GM12875 (cell line): Measurements from ENCODE around the gene FAM25A.
"Not testable (repeated sequence)": the region's sequence is repeated elsewhere in the genome, so short reads cannot be mapped to it uniquely, and the experiment has no call there.

ENCODE experiments used
- H3K4me3 ChIP-seq: one replicate; pipeline ENCODE4 v1.5.1; 2011; ENCODE audit warnings: low read depth, low read length, control low read depth
- TF ChIP-seq, protein P1 (sequence below): IDR thresholded peaks from 2 replicates; pipeline ENCODE4 v1.5.1; 2011; ENCODE audit warnings: low read depth, mild to moderate bottlenecking, control low read depth, inconsistent platforms, low read length, moderate library complexity, borderline replicate concordance; ENCODE audit not compliant: insufficient read depth

Gene FAM25A

DNA sequence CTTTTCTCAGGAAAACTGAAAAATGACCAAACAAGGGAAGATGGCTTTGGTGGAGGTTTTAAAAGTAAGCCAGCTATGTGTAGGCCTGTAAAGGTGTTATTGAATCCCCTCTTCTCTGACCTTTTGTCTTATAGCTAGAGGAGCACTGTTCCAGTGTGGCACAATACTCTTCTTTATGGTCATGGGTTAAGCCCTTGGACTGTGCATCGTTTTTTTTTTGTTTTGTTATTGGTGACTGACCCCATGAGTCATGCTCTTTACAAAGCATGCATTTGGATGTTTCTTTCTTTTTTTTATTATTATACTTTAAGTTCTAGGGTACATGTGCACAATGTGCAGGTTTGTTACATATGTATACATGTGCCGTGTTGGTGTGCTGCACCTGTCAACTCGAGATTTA lies 19.6 kb upstream of the FAM25A start:
- H3K4me3 ChIP-seq: no peak overlapping the region
- TF ChIP-seq, protein P1, sequence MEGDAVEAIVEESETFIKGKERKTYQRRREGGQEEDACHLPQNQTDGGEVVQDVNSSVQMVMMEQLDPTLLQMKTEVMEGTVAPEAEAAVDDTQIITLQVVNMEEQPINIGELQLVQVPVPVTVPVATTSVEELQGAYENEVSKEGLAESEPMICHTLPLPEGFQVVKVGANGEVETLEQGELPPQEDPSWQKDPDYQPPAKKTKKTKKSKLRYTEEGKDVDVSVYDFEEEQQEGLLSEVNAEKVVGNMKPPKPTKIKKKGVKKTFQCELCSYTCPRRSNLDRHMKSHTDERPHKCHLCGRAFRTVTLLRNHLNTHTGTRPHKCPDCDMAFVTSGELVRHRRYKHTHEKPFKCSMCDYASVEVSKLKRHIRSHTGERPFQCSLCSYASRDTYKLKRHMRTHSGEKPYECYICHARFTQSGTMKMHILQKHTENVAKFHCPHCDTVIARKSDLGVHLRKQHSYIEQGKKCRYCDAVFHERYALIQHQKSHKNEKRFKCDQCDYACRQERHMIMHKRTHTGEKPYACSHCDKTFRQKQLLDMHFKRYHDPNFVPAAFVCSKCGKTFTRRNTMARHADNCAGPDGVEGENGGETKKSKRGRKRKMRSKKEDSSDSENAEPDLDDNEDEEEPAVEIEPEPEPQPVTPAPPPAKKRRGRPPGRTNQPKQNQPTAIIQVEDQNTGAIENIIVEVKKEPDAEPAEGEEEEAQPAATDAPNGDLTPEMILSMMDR: no peak

DNA sequence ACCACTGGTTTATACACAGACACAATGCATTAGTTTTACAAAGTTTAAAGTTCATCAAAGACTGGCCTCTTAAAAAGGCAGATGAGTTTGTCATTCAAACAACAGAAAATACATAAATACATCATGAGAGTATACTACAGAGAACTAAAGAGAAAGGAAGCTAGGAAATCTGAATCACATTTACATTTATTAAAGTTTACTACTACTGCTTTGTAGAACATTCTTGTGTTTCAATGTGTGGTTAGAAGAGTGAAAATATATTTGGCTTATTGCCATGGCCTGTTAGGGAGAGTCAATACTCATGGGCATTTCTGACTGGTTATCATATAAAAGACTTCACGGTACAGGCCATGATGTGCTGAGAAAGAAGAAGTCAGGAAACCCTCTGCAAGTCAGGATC lies 13.0 kb upstream of the FAM25A start:
- H3K4me3 ChIP-seq: not testable (repeated sequence)

DNA sequence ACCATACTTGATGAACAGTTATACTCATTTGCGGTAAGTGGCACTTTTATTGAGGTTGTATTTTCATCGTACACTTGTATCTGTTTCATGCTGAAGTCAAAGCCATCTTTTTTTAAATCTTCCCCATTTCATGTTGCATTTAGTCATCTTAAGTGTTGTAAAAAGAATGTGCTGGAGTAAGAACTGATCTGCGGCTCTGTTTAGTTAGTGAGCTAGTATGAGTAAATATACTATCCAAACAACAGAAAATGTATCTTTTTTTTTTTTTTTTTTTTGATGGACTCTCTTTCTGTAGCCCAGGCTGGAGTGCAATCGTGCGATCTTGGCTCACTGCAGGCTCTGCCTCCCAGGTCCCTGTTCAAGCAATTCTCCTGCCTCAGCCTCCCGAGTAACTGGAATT lies 12.4 kb upstream of the FAM25A start:
- not testable (repeated sequence) for H3K4me3 ChIP-seq

DNA sequence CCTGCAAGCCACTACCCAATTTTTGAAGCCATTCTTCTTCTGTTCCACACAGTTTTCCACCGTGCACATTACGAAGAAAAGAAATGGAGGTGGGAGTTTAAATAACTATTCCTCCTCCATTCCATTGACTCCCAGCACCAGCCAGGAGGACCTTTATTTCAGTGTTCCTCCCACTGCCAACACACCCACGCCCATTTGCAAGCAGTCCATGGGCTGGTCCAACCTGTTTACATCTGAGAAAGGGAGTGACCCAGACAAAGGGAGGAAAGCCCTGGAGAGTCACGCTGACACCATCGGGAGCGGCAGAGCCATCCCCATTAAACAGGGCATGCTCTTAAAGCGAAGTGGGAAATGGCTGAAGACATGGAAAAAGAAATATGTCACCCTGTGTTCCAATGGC lies 11.8 kb upstream of the FAM25A start:
- not testable (repeated sequence) for H3K4me3 ChIP-seq

DNA sequence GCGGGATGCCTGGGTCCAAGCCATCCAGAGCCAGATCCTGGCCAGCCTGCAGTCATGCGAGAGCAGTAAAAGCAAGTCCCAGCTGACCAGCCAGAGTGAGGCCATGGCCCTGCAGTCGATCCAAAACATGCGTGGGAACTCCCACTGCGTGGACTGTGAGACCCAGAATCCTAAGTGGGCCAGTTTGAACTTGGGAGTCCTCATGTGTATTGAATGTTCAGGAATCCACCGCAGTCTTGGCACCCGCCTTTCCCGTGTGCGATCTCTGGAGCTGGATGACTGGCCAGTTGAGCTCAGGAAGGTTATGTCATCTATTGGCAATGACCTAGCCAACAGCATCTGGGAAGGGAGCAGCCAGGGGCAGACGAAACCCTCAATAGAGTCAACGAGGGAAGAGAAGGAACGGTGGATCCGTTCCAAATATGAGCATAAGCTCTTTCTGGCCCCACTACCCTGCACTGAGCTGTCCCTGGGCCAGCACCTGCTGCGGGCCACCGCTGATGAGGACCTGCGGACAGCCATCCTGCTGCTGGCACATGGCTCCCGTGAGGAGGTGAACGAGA lies 10.9 kb upstream of the FAM25A start:
- not testable (repeated sequence) for H3K4me3 ChIP-seq

DNA sequence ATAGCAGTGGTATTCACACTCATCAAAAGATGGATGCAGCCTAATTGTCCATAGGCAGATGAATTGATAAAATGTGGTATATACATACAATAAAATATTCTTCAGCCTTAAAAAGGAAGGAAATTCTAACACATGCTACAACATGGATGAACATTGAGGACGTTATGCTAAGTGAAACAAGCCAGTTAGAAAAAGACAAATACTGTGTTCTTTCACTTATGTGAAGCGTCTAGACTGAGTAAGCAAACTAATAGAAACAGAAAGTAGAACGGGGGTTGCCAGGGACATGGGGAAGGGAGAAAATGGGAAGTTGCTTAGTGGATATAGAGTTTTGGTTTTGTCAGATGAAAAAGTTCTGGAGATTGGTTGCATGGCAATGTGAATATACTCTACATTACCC lies 6.6 kb upstream of the FAM25A start:
- not testable (repeated sequence) for H3K4me3 ChIP-seq

DNA sequence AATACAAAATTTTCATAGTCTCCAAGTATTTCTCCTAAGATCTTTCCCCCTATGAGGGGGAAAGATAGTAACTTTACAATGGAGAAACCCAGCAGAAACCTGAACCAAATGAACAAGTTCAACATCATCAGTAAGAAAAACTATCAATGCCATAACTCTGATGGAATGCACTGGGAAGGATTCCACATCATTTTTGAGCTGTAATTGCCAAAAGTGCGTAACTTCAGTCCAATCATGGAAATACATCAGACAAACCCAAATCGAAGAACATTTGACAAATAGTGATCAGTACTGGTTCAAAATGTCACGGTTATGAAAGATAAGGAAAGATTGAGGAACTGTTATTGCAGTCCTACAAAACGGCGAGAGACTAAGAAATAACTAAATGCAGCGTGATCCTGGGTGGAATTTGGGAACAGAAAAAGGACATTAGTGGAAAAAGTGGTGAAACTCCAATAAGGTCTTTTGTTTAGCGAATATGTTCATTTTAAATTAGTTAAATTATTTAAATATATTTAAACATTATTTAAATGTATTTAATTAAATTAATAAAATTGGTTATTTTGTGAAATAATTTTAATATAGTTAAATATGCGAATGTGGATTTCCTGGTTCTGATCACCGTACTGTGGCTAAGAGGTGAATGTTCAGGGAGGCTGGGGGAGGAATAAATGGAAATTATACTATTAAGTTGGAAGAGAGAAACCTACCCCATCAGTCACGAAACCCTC lies 4.9 kb upstream of the FAM25A start:
- not testable (repeated sequence) for H3K4me3 ChIP-seq

DNA sequence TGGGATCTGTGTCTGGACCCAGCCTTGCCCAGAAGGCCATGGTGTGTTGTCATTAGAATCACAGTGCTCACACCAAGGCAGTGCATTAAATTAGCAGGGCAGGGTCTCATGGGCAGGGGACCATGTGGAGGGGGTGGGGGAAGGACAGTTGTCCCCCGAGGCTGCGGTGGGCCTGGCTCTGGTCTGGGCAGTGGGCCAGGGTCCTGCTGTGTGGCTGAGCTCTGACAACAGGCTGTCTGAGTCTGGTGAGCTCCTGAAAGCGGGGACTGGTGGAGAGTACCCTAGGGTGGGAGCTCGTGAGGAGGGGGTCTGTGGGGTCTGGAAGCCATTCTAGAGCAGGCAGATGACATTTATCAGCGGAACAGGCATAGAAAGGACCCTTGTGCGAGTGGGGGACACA lies 2.0 kb upstream of the FAM25A start:
- not testable (repeated sequence) for H3K4me3 ChIP-seq

DNA sequence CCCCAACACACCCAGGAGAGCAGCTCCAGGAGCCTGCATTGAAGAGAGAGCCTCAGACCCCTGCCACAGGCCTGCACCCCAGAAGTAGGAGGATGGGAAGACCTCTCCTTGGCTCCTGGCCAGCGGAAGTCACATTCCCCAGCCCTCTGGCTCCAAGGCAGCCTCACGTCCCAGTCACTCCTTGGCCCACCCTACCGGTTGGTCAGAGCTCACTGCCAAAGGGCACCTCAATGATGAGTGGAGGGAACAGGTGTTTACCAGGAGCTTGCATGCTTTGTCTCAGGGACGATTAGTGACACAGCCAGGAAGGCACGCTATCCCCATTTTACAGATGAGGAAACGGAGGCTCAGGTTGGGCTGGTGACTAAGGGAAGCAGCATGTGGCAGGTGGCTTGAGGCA lies 1.0 kb upstream of the FAM25A start:
- not testable (repeated sequence) for H3K4me3 ChIP-seq

DNA sequence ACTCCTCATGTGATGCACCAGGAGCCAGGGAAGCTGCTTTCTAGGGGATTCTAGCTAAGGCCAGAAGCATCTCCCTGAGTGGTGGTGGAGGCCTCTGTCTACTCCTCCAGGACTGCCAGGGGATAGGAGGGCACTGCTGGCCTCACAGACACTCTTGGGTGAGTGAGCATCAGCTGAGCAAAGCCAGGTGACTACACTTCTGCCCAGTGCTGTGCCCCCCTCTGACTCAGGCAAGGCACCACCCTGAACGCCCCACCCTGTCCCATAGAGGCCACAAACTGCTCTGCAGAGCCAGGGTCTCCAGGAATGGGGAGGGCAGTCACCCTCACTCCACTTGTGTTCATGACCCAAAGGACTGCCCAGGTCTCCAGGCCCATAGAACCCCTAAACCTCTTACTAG lies 590 bp upstream of the FAM25A start:
- not testable (repeated sequence) for H3K4me3 ChIP-seq

DNA sequence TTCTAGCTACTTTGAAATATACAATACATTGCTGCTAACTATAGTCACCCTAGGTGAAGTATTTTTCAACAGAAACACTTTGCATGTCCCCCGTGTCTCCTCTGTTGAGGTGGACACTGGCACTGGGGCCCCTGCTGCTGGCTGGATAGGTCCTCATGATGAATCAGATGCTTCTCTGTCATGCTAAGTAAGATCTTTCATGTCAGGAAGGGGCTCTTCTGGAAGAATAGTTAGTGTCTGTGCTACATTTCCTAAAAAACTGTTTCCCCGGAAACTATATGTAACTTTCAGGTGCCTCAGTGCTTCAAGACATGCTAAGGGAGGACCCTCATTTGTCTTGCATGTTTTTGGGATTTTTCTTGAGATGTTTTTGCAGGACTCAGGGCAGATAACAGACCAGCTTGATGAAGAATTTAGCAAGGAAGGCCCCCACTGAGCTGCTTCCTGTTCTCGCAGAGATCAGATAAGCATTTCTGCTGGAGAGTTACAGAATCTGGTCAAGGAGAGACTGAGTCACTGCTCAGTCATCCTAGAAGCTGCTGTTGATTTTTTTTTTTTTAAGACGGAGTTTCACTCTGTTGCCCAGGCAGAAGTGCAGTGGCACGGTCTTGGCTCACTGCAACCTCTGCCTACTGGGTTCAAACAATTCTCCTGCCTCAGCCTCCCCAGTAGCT lies 5.3 kb downstream of the FAM25A start:
- not testable (repeated sequence) for H3K4me3 ChIP-seq

DNA sequence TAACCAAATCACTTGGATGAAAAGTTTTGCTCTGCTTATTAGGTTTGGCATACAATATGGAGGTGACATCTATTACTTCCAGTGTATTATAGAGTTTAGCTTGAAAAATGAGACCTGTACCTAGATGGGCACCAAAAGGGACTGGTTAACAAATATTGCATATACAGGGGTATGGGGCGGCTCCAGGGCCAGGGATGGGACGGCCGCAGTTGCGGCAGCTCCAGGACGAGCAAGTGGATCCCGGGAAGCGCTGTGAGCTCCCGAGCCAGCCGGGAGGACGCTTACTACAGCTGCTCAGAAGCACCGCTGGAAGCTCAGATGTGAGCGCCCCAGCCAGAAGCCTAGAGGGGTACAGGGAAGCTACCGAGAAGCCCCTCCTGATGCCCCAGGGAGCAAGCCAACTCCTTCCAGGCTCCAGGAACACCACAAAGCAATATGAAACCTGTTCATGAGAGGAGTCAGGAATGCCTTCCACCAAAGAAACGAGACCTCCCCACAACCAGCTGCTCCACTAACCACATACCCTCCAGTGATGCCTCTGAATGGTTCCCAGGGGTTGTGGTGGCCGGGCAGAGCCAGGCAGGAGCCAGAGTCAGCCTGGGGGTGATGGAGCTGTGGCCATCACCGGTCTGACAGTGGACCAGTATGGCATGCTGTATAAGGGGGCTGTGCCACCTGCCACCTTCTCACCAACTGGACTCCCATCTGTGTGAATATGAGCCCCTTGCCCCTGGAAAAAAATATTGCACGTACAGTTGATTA lies 6.8 kb downstream of the FAM25A start:
- H3K4me3 ChIP-seq: not testable (repeated sequence)

DNA sequence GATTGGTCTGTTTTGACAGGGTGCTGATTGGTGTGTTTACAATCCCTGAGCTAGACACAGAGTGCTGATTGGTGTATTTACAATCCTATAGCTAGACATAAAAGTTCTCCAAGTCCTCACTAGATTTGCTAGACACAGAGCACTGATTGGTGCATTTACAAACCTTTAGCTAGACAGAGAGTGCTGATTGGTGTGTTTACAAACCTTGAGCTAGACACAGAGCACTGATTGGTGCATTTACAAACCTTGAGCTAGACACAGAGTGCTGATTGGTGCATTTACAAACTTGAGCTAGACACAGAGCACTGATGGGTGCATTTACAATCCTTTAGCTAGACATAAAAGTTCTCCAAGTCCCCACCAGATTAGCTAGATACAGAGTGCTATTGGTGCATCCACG lies 10.3 kb downstream of the FAM25A start:
- not testable (repeated sequence) for H3K4me3 ChIP-seq

DNA sequence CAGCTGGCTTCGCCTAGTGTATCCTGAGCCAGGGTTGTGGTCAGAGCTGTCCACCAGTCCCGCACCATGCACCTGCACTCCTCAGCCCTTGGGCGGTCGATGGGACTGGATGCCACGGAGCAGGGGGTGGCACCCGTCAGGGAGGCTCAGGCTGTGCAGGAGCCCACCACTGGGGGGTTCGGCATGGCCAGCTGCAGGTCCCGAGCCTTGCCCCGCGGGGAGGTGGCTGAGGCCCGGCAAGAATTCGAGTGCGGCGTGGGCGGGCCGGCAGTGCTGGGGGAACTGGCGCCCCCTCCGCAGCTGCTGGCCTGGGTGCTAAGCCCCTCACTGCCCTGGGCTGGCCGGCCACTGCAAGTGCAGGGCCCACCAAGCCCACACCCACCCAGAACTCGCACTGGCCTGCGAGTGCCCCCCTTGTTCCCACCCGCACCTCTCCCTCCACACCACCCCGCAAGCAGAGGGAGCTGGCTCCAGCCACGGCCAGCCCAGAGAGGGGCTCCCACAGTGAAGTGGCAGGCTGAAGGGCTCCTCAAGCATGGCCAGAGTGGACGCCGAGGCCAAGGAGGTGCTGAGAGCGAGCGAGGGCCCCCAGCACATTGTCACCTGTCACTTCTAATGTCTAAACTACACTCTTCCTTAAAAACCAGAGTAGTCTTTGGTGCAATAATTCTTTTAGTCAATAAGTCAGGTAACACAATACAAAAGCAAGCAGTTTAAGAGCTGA lies 11.0 kb downstream of the FAM25A start:
- no peak overlapping the region for H3K4me3 ChIP-seq
- TF ChIP-seq, protein P1: no peak
